Subcutaneous abdominal adipose tissue (tissue), 5 donors: ENCODE results near the gene MAPRE3.
"Not testable (repeated sequence)": the region's sequence is repeated elsewhere in the genome, so short reads cannot be mapped to it uniquely, and the experiment has no call there.

ENCODE experiments used
- H3K27ac ChIP-seq: one replicate; pipeline ENCODE4 v1.7.0; 2013; ENCODE audit warnings: low read depth, mild to moderate bottlenecking, inconsistent platforms, low read length, moderate library complexity
- H3K27me3 ChIP-seq, 5 donors: one replicate each; pipeline ENCODE4 v1.7.0; 2013; ENCODE audit warnings: low read length in 5 of 5, inconsistent platforms in 1 of 5; ENCODE audit not compliant: control insufficient read depth in 5 of 5, insufficient read depth in 4 of 5
- H3K36me3 ChIP-seq, 5 donors: one replicate each; pipeline ENCODE4 v1.7.0; 2013; ENCODE audit warnings: low read length in 5 of 5; ENCODE audit not compliant: control insufficient read depth in 5 of 5, insufficient read depth in 5 of 5
- H3K4me1 ChIP-seq, 5 donors: one replicate each; pipeline ENCODE4 v1.7.0; 2013; ENCODE audit warnings: low read length in 5 of 5, mild to moderate bottlenecking in 3 of 5, moderate library complexity in 1 of 5; ENCODE audit not compliant: control insufficient read depth in 5 of 5, insufficient read depth in 5 of 5
- H3K4me3 ChIP-seq, 5 donors: one replicate each; pipeline ENCODE4 v1.7.0; 2013; ENCODE audit warnings: low read length in 5 of 5, low read depth in 1 of 5
- H3K9ac ChIP-seq, 5 donors: one replicate each; pipeline ENCODE4 v1.7.0; 2013; ENCODE audit warnings: low read length in 5 of 5, mild to moderate bottlenecking in 4 of 5, moderate library complexity in 3 of 5
- H3K9me3 ChIP-seq, 5 donors: one replicate each; pipeline ENCODE4 v1.7.0; 2013; ENCODE audit warnings: low read length in 5 of 5; ENCODE audit not compliant: control insufficient read depth in 5 of 5
- donor health status: healthy.
- donor health status: healthy.
- donor health status: healthy.
- donor health status: healthy.
- donor health status: healthy.

MAPRE3 gene

GRCh38 chr2:26970244-26970927, at the start of gene MAPRE3:
Gene MAPRE3, plus strand, starts transcription at chr2:26970637. Its CDS starts 51,582 bp downstream, at chr2:27022219.
- no peaks in the 10 kb centered on the region for H3K36me3 ChIP-seq
- H3K4me3 ChIP-seq: peak within 1 kb of the TSS; percentile 80 to 92 (median 84)
- peak within 1 kb of the TSS; percentile 38 to 85 (median 73) for H3K9ac ChIP-seq
- peaks cover 2 to 26% (median 23%) of the 10 kb centered on the region in 5 donors for H3K4me1 ChIP-seq
- H3K27me3 ChIP-seq: no peaks in the 10 kb centered on the region
- no peaks in the 10 kb centered on the region for H3K9me3 ChIP-seq
- peak within 1 kb of the TSS; percentile 88 for H3K27ac ChIP-seq

- Histone ChIP-seq H3K9ac (no peak overlapping the region), H3K4me3 (no peak overlapping the region), H3K27ac (no peak overlapping the region), H3K4me1 (peaks cover 0 to 5% (median 0%) of the 10 kb centered on the region in 5 donors), H3K9me3 (no peaks in the 10 kb centered on the region), H3K27me3 (peaks cover 0 to 4% (median 2%) of the 10 kb centered on the region in 5 donors), H3K36me3 (no peaks in the 10 kb centered on the region)
Measured at GRCh38 chr2:26921323-26921722, 49.1 kb upstream of the MAPRE3 start.

GRCh38 chr2:26922405-26923188, 47.8 kb upstream of the MAPRE3 start:
- Histone ChIP-seq H3K36me3 (no peaks in the 10 kb centered on the region), H3K27ac (no peak overlapping the region), H3K27me3 (peaks cover 0 to 3% (median 0%) of the 10 kb centered on the region in 5 donors), H3K4me1 (peaks cover 0 to 5% (median 0%) of the 10 kb centered on the region in 5 donors), H3K4me3 (no peak overlapping the region), H3K9me3 (no peaks in the 10 kb centered on the region), H3K9ac (no peak overlapping the region)

- not testable (repeated sequence) for H3K4me3 ChIP-seq, H3K27ac ChIP-seq, H3K27me3 ChIP-seq, H3K9me3 ChIP-seq, H3K36me3 ChIP-seq, H3K9ac ChIP-seq, H3K4me1 ChIP-seq
Measured at GRCh38 chr2:26923189-26923466, 47.3 kb upstream of the MAPRE3 start.

GRCh38 chr2:26924731-26925099, 45.7 kb upstream of the MAPRE3 start:
- Histone ChIP-seq H3K9ac (no peak overlapping the region), H3K27ac (no peak overlapping the region)

GRCh38 chr2:26925100-26925791, 45.2 kb upstream of the MAPRE3 start:
- Histone ChIP-seq H3K4me3 (no peak overlapping the region), H3K27ac (no peak overlapping the region), H3K27me3 (peaks cover 0 to 7% (median 3%) of the 10 kb centered on the region in 5 donors), H3K36me3 (no peaks in the 10 kb centered on the region), H3K9ac (no peak overlapping the region), H3K4me1 (peaks cover 0 to 5% (median 0%) of the 10 kb centered on the region in 5 donors), H3K9me3 (no peaks in the 10 kb centered on the region)

More at GRCh38 chr2:26924731-26925099, 45.7 kb upstream of the MAPRE3 start:
- H3K4me3 ChIP-seq: no peak overlapping the region
- H3K36me3 ChIP-seq: no peaks in the 10 kb centered on the region
- peaks cover 0 to 5% (median 0%) of the 10 kb centered on the region in 5 donors for H3K4me1 ChIP-seq
- H3K27me3 ChIP-seq: peaks cover 0 to 4% (median 3%) of the 10 kb centered on the region in 5 donors
- no peaks in the 10 kb centered on the region for H3K9me3 ChIP-seq

GRCh38 chr2:26927221-26927620, 43.2 kb upstream of the MAPRE3 start:
- H3K9me3 ChIP-seq: no peaks in the 10 kb centered on the region
- H3K9ac ChIP-seq: no peak overlapping the region
- peaks cover 0 to 5% (median 0%) of the 10 kb centered on the region in 5 donors for H3K4me1 ChIP-seq
- no peak overlapping the region for H3K27ac ChIP-seq
- peaks cover 0 to 7% (median 3%) of the 10 kb centered on the region in 5 donors for H3K27me3 ChIP-seq
- H3K4me3 ChIP-seq: no peak overlapping the region
- no peaks in the 10 kb centered on the region for H3K36me3 ChIP-seq

GRCh38 chr2:26932974-26933373, 37.5 kb upstream of the MAPRE3 start:
- peaks cover 0 to 16% (median 10%) of the 10 kb centered on the region in 5 donors for H3K27me3 ChIP-seq
- no peaks in the 10 kb centered on the region for H3K36me3 ChIP-seq
- H3K27ac ChIP-seq: no peak overlapping the region
- no peaks in the 10 kb centered on the region for H3K4me1 ChIP-seq
- no peaks in the 10 kb centered on the region for H3K9me3 ChIP-seq
- H3K4me3 ChIP-seq: no peak overlapping the region
- no peak overlapping the region for H3K9ac ChIP-seq

- no peaks in the 10 kb centered on the region for H3K4me1 ChIP-seq
- H3K27ac ChIP-seq: no peak overlapping the region
- H3K9ac ChIP-seq: no peak overlapping the region
Measured at GRCh38 chr2:26933431-26934334, 36.8 kb upstream of the MAPRE3 start.

More at GRCh38 chr2:26933431-26934334, 36.8 kb upstream of the MAPRE3 start:
- no peaks in the 10 kb centered on the region for H3K9me3 ChIP-seq
- H3K36me3 ChIP-seq: no peaks in the 10 kb centered on the region
- H3K27me3 ChIP-seq: peaks cover 0 to 16% (median 10%) of the 10 kb centered on the region in 5 donors
- H3K4me3 ChIP-seq: no peak overlapping the region
